Measurements from ENCODE around the gene PTPRN2.
A peak's percentile ranks its signal among the peaks of the same experiment; 100 is the strongest.
"Not testable (repeated sequence)": the region's sequence is repeated elsewhere in the genome, so short reads cannot be mapped to it uniquely, and the experiment has no call there.

Gene PTPRN2

GRCh38 chr7:157703534-157704195 is 884.0 kb downstream of the PTPRN2 start:
- H3K4me3 ChIP-seq (ENCODE audit: low read depth, low read length), result no peak overlapping the region

GRCh38 chr7:157703131-157703530 is 884.5 kb downstream of the PTPRN2 start:
- no peak overlapping the region for H3K4me3 ChIP-seq (ENCODE audit: low read depth, low read length)

- H3K4me3 ChIP-seq (ENCODE audit: low read depth, low read length), result no peak overlapping the region
Observed at GRCh38 chr7:157702311-157703023, 885.2 kb downstream of the PTPRN2 start.

GRCh38 chr7:157701395-157702180 is 886.0 kb downstream of the PTPRN2 start:
- not testable (repeated sequence) for H3K4me3 ChIP-seq (ENCODE audit: low read depth, low read length)

GRCh38 chr7:157700231-157701005 is 887.2 kb downstream of the PTPRN2 start:
- no peak overlapping the region for H3K4me3 ChIP-seq (ENCODE audit: low read depth, low read length)

- no peak overlapping the region for H3K4me3 ChIP-seq (ENCODE audit: low read depth, low read length)
Observed at GRCh38 chr7:157699357-157700013, 888.1 kb downstream of the PTPRN2 start.

GRCh38 chr7:157697287-157697686 is 890.3 kb downstream of the PTPRN2 start:
- H3K4me3 ChIP-seq (ENCODE audit: low read depth, low read length), result not testable (repeated sequence)

- H3K4me3 ChIP-seq (ENCODE audit: low read depth, low read length), result not testable (repeated sequence)
Observed at GRCh38 chr7:157695609-157696008, 892.0 kb downstream of the PTPRN2 start.

- H3K4me3 ChIP-seq (ENCODE audit: low read depth, low read length), result no peak overlapping the region
Observed at GRCh38 chr7:157694376-157694665, 893.3 kb downstream of the PTPRN2 start.

- H3K4me3 ChIP-seq (ENCODE audit: low read depth, low read length), result peak overlapping the region; percentile 20
Observed at GRCh38 chr7:157693521-157694375, 893.9 kb downstream of the PTPRN2 start.

GRCh38 chr7:157693071-157693520 is 894.5 kb downstream of the PTPRN2 start:
- peak overlapping the region; percentile 8 for H3K4me3 ChIP-seq (ENCODE audit: low read depth, low read length)

GRCh38 chr7:157692460-157693011 is 895.1 kb downstream of the PTPRN2 start:
- H3K4me3 ChIP-seq (ENCODE audit: low read depth, low read length), result no peak overlapping the region

- H3K4me3 ChIP-seq (ENCODE audit: low read depth, low read length), result no peak overlapping the region
Observed at GRCh38 chr7:157691586-157692459, 895.8 kb downstream of the PTPRN2 start.

- H3K4me3 ChIP-seq (ENCODE audit: low read depth, low read length), result no peak overlapping the region
Observed at GRCh38 chr7:157690833-157691585, 896.6 kb downstream of the PTPRN2 start.

GRCh38 chr7:157690058-157690832 is 897.4 kb downstream of the PTPRN2 start:
- H3K4me3 ChIP-seq (ENCODE audit: low read depth, low read length), result no peak overlapping the region

GRCh38 chr7:157689269-157690057 is 898.2 kb downstream of the PTPRN2 start:
- no peak overlapping the region for H3K4me3 ChIP-seq (ENCODE audit: low read depth, low read length)

Measured in iPS-11a (cell line).